Choroid plexus epithelial cell (primary cell): ENCODE data around the gene ZNF354B.
"Not testable (repeated sequence)": the region's sequence is repeated elsewhere in the genome, so short reads cannot be mapped to it uniquely, and the experiment has no call there.

Source experiments
- DNase-seq: peaks from one replicate; pipeline ENCODE4 v3.0.0-alpha.2; 2010; ENCODE audit warnings: low read depth
- H3K4me3 ChIP-seq: 2 replicates; pipeline ENCODE4 v1.5.1; 2011; ENCODE audit warnings: low read depth, mild to moderate bottlenecking, control low read depth, low read length, moderate library complexity
- TF ChIP-seq, protein P1 (sequence below): conservative IDR thresholded peaks from 2 replicates; pipeline ENCODE4 v1.5.1; 2011; ENCODE audit warnings: low read depth, mild to moderate bottlenecking, control low read depth, inconsistent platforms, low read length, moderate library complexity

Gene ZNF354B

DNA sequence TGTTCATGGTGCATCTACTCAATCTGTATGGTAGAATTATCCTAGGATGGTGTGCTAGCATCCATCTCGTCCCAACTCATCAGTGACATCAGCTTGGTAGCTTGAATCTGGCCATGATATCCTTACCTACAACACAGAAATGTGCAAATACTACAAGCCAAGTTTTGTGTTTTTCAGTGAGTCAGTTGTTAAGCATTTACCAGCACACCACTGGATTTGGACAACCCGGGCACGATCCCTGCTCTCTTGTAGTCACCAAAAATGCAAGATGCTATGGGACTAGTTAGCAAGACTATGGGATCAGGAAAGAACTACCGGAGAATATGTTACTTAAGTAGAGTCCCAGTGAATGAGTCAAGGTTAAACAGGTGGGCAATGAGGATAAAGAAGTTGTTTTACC, 32.1 kb upstream of the ZNF354B start:
- TF ChIP-seq, protein P1, sequence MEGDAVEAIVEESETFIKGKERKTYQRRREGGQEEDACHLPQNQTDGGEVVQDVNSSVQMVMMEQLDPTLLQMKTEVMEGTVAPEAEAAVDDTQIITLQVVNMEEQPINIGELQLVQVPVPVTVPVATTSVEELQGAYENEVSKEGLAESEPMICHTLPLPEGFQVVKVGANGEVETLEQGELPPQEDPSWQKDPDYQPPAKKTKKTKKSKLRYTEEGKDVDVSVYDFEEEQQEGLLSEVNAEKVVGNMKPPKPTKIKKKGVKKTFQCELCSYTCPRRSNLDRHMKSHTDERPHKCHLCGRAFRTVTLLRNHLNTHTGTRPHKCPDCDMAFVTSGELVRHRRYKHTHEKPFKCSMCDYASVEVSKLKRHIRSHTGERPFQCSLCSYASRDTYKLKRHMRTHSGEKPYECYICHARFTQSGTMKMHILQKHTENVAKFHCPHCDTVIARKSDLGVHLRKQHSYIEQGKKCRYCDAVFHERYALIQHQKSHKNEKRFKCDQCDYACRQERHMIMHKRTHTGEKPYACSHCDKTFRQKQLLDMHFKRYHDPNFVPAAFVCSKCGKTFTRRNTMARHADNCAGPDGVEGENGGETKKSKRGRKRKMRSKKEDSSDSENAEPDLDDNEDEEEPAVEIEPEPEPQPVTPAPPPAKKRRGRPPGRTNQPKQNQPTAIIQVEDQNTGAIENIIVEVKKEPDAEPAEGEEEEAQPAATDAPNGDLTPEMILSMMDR: no peak
- DNase-seq: no peak
- H3K4me3 ChIP-seq: no peak overlapping the region

DNA sequence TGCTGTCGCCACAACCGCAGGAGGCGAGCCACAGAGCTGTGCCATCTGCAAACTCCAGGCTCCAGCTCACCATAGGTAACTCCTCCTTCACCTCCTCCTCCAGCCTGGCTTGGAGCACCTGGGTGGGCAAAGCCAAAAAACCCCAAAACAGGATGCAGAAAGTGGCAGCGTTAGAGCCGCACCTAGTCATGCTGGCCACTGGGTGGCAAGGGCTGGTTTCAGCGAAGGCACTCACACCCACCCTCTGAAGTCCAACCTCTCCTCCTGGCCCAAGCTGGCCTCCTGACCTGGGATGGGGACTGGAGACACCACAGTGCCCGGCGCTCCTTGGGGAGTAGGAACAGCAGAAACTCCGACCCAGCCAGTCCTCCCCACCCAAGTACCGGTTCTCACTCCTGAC, 28.7 kb upstream of the ZNF354B start:
- no peak for DNase-seq
- H3K4me3 ChIP-seq: no peak overlapping the region
- TF ChIP-seq, protein P1: no peak

DNA sequence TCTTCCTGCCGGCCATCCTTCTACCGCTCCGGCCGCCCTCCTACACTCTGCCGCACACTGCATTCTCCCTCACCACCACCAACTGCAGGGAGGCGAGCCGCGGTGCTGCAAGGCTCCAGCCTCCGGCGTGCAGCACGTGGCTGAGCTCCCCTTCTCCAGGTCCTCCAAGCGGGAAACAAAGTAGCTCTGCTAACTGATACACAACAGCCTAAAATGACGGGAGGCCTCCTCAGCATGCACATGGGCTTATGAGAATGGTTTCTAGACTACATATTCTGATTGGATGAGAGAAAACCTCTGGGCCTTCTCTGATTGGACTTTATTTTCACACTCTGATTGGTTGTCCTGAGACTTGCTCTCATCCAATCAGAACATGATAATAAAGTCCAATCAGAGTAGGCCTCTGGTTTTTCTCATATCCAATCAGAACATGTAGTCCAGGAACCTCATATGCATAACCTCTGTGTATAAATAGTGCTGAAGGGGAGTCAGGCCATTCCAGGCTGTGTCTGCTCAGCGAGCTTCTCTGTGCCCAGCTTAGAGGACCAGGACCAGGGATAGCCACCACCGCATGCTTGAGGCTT, 27.0 kb upstream of the ZNF354B start:
- H3K4me3 ChIP-seq: no peak overlapping the region
- TF ChIP-seq, protein P1: no peak
- no peak for DNase-seq

DNA sequence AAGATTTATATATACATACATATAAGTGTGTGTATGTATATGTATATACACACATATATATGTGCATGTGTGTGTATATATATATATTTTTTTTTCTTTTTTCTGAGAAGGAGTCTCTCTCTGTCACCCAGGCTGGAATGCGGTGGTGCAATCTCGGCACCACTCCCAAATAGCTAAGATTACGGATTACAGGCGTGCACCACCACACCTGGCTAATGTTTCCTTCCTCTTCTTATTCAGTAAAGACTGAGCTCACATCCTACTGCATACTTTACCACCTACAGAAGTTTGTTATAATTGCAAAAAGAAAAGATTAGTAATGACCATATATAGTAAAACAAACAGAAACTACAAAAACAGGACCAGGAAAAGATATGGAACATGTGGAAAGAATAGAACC, 23.1 kb upstream of the ZNF354B start:
- no peak for DNase-seq
- TF ChIP-seq, protein P1: no peak
- no peak overlapping the region for H3K4me3 ChIP-seq

DNA sequence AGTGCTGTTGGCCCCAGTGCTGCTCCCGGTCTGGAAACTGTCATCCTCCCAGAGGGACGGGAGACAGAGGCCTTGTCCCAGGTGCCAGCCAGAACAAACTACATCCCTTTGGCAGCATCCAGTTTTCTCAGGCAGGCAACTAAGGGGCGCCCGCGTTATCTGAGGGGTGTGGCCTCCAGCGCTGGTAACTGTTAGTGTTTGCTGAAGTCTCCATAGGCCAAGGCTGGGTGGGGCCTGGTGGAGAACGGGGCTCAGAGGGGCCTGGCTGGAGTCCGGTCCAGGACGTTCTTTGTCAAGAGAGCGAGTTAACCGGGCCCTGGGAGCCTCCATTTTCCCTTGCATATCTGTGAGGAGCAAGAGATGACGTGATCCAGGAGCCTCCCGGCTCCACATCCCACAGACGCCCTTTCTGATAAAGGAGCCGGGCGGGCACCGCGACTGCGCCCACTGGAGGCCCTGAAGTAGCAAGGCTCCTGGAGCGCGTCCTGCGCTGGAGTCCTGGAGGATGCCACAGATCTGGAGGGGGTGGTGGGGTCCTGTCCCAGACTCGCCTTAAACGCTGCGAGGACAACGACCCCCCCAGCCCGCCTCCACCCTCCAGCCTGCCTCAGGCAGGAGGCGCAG, 20.9 kb upstream of the ZNF354B start:
- not testable (repeated sequence) for DNase-seq, H3K4me3 ChIP-seq

DNA sequence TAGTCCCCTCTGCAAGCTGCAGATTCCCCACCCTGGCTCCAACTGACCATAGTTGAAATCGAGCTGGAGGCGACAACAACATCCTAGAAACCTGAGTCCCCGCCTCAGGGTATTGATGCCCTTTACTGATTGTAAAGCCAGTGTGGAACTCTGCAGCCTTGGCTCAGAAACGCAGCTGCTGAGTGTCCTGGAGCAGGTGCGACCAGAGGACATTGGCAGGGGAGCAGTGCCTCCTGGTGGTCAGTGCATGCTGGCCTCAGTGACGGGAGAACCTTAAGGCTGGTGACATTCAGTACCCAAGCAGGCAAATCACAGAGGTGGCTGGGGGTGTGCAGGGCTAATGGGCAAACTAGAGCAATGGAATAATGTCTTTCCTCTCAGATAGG, 20.4 kb upstream of the ZNF354B start:
- TF ChIP-seq, protein P1: peak; percentile 67
- H3K4me3 ChIP-seq: no peak overlapping the region
- DNase-seq: peak; percentile 35

DNA sequence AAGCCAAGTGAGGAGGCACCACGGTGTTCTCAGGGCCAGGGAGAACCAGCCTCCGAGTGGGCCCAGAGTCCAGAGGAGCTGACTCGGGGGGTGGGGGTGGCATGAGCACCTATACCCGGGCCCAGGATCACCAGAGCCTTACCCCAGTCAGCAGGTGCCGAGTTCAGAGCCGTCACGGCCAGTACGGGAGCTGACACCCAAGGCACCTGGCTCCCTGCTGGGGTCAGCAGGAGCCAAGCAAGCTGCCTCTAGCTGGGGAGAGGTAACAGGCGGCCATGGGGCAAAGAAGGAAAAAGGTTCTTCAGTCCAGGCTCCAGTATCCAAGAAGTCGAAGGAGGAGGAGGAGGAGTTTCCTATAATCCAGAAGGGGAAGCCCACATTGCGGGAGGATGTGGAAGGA, 19.4 kb upstream of the ZNF354B start:
- not testable (repeated sequence) for H3K4me3 ChIP-seq, DNase-seq

DNA sequence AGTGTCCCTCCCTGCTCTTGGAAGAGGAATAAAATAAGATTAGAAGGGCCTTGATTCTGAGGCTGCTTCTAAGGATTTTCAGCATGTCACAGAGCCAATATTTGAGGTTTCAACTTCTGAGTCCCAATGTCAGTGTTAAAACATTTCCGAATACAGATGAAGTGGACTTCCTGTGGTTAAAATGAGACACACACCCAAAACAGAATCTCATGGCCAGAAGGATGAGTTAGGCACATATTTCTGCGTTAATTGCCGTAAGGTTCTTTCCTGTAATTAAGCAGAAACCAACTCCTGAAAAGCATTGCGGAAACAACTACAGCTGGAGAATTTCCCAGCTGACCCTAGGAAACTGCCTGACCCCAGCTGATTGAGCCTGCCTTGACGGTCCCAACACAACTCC, 10.4 kb upstream of the ZNF354B start:
- no peak overlapping the region for H3K4me3 ChIP-seq
- TF ChIP-seq, protein P1: no peak
- DNase-seq: no peak
